Epithelial cell of proximal tubule (primary cell): ENCODE measurements around the gene CSNK2A1. TPM values are rescaled to one million over a fixed set of nuclear protein-coding genes. Genes with fewer than 3 reads are reported as not detected.
A peak's percentile ranks its signal among the peaks of the same experiment; 100 is the strongest.

ENCODE experiments used
- DNase-seq: peaks from one replicate; pipeline ENCODE4 v3.0.0-alpha.2; 2011; ENCODE audit warnings: low read depth
- H3K4me3 ChIP-seq: 2 replicates; pipeline ENCODE4 v1.5.1; 2011; ENCODE audit warnings: low read depth, mild to moderate bottlenecking, low read length
- total RNA-seq: library from RNA; depleted of rRNA; stranded (reverse); fragments of >200 nt; gene quantifications from 2 replicates; pipeline ENCODE4 v1.2.3, GENCODE V29; 2015
- TF ChIP-seq, protein P1 (sequence below): conservative IDR thresholded peaks from 2 replicates; pipeline ENCODE4 v1.5.1; 2012; ENCODE audit warnings: low read depth, mild to moderate bottlenecking, low read length

The CSNK2A1 gene
- 84.8 and 112 TPM in 2 replicates for total RNA-seq

- TF ChIP-seq, protein P1, sequence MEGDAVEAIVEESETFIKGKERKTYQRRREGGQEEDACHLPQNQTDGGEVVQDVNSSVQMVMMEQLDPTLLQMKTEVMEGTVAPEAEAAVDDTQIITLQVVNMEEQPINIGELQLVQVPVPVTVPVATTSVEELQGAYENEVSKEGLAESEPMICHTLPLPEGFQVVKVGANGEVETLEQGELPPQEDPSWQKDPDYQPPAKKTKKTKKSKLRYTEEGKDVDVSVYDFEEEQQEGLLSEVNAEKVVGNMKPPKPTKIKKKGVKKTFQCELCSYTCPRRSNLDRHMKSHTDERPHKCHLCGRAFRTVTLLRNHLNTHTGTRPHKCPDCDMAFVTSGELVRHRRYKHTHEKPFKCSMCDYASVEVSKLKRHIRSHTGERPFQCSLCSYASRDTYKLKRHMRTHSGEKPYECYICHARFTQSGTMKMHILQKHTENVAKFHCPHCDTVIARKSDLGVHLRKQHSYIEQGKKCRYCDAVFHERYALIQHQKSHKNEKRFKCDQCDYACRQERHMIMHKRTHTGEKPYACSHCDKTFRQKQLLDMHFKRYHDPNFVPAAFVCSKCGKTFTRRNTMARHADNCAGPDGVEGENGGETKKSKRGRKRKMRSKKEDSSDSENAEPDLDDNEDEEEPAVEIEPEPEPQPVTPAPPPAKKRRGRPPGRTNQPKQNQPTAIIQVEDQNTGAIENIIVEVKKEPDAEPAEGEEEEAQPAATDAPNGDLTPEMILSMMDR = no peak
- peak within 1 kb of the TSS; percentile 98 for H3K4me3 ChIP-seq
- peak; percentile 60 for DNase-seq
Measured at GRCh38 chr20:543369-544152, at the start of gene CSNK2A1. TSS of gene CSNK2A1 (minus strand) at chr20:543790. CDS start at chr20:508551, 35,239 bp downstream.

DNA sequence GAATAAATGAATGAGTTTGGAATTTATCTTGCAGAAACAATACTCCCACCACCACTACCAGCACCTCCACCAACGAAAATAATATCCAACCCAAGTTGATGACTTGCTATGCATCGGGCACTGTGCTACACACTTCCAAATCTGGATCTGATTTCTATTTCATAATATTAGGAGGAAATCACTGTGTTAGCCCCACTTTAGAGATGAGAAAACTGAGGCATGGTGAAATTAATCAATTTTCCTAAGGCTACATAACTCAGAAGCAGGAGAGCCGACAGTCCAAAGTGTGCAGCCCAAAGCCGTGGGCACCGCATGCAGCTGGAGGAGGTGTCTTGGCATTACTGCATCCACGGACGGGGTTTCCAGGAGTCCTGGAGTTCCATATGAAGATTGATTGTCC, 48.9 kb upstream of the CSNK2A1 start:
- no peak overlapping the region for H3K4me3 ChIP-seq
- no peak for DNase-seq
- TF ChIP-seq, protein P1 = no peak

DNA sequence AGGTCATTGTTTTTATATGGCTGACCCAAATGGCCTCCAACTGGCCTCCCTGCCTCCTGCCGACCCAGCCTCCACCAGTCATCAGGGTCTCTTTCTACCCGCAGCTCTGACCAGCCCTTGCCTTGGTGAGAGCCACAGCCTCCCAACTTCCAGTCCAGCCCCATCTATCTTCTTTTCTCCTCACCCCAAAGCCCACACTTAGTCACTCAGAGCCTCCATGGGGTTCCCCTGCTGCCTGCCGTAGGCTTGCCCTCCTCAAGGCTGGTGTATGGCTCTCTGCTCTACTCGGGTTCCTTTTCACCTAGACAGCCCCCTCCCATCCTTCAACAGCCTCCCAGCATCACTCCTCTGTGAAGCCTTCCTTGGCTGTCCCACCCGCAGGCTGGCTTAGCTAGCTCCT, 48.4 kb upstream of the CSNK2A1 start:
- TF ChIP-seq, protein P1 = no peak
- DNase-seq = no peak
- no peak overlapping the region for H3K4me3 ChIP-seq

DNA sequence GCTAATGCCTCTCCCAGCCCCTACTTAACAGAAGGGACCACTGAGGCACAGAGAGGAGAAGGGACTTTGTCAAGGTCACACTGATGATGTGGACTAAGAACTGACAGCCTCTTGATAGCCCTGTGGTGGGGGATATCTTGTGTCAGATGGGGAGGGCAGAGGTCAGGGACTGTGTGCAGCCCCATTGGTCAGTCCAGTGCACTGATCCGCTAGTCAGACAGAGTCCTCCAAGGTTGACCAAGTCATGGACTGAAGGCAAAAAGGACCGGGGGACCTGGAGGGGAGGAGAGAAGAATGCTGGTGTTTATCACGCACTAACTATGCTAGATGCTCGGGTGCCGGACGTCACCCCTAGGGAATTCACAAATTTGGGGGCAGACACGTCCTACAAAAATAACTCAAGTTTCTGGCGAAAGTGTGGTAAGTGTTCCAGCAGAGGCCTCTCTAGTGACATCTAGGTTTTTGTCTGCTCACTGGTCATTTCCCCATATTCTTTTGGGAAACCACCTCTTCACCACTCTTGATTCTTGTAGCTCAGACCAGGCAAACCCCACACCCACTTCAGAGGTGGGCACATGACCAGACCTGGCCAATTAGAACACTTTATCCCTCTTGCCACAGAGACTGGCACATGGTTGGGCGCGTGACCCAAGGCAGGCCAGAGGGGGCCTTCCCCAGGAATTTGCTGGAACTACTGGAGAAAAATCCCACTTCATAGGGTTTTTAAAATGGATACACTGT, 45.5 kb upstream of the CSNK2A1 start:
- TF ChIP-seq, protein P1 = no peak
- DNase-seq = no peak
- no peak overlapping the region for H3K4me3 ChIP-seq

DNA sequence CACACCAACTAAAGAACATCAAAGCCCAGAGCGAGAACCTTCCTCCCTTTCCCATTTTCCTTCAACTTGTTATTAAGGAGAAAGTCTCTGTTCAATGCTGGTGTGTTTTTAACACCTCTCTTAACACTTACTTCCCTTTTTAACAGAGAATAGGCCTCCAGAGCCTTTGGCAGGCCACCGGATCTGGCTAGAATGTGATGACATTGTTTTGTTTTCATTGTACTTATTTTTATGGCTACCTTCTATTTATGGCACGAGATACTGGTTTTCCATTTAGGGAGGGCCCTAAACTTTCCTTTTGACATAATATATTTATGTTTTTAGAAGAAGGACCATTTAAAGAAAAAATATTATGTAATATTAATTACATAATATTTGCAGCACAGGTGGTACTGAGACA, 44.9 kb upstream of the CSNK2A1 start:
- TF ChIP-seq, protein P1 = no peak
- DNase-seq = no peak

GRCh38 chr20:584971-585301, 41.3 kb upstream of the CSNK2A1 start:
- H3K4me3 ChIP-seq = no peak overlapping the region
- TF ChIP-seq, protein P1 = no peak
- no peak for DNase-seq

More for the DNA sequence above, 44.9 kb upstream of the CSNK2A1 start:
- H3K4me3 ChIP-seq = no peak overlapping the region
